ENCODE data around the gene TNFRSF14. TPM values are rescaled to one million over a fixed set of nuclear protein-coding genes. Genes with fewer than 3 reads are reported as not detected.

The TNFRSF14 gene
- total and polyA plus RNA-seq, 9 of the 15 experiments (the other 6 are each of a cell fraction or from before 2014, with no cell fraction given) = 0.11 to 2.3 (median 0.68) TPM; not detected in 2

DNA sequence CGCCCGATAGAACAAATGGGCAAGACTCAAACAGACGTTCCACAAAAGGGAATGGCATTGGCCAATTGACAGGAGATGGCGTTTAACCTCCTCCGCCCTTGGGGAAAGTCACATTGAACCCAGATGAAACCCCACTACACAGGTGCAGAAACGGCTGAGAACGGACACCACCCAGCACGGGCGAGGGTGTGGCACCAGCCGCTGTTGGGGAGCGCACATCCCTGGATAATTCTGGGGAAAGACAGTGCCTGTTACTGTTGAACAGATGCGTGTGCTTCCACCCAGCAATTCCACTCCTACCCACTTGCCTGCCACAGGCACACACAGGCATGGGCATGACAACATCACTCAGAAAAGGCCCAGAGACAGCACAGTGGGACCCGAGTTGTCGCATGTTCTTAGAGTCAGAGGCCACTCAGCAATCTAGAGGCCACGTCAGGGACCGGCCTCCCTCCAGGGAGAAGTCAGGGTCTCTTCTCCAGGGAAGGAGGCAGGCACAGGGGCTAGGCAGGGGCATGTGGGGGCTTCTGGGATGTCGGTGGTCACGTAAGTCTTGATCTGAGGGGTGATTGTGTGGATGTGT lies 45.6 kb downstream of the TNFRSF14 start:
- H2AFZ ChIP-seq (ENCODE audit: low read depth, low read length) = no peak overlapping the region
- H3K9me1 ChIP-seq (ENCODE audit: control insufficient read depth, insufficient read depth, low read length) = no peaks in the 10 kb centered on the region
- FAIRE-seq (no peak), ATAC-seq (no peak), DNase-seq (ENCODE audit: extremely low read depth in 1 of 4, low spot score in 3 of 4) (no peak)
- no peak overlapping the region for H3K4me2 ChIP-seq (ENCODE audit: insufficient read depth, low read length)
- H3K9me3 ChIP-seq (replicated peaks; ENCODE audit: control insufficient read depth, insufficient read depth, low read depth, low read length) = no peaks in the 10 kb centered on the region
- H3K36me3 ChIP-seq (ENCODE audit: control insufficient read depth, insufficient read depth, low read length) = no peaks in the 10 kb centered on the region
- TF ChIP-seq MCM2 (IDR thresholded peaks at IDR 0.05; ENCODE audit: low read depth) (no peak), HNRNPUL1 (IDR thresholded peaks at IDR 0.05; ENCODE audit: low read length) (no peak), THRAP3 (IDR thresholded peaks at IDR 0.05; ENCODE audit: borderline replicate concordance) (no peak)
- TF ChIP-seq, protein P1, sequence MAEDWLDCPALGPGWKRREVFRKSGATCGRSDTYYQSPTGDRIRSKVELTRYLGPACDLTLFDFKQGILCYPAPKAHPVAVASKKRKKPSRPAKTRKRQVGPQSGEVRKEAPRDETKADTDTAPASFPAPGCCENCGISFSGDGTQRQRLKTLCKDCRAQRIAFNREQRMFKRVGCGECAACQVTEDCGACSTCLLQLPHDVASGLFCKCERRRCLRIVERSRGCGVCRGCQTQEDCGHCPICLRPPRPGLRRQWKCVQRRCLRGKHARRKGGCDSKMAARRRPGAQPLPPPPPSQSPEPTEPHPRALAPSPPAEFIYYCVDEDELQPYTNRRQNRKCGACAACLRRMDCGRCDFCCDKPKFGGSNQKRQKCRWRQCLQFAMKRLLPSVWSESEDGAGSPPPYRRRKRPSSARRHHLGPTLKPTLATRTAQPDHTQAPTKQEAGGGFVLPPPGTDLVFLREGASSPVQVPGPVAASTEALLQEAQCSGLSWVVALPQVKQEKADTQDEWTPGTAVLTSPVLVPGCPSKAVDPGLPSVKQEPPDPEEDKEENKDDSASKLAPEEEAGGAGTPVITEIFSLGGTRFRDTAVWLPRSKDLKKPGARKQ (CRISPR knock-in tag; IDR thresholded peaks at IDR 0.05) = no peak
- CTCF ChIA-PET (ENCODE audit: low intra/inter-chr PET ratio) = no interaction called here
- 6% methylated on average over 18 of the region's 18 CpGs for WGBS (ENCODE audit: insufficient coverage, low coverage, missing lambda C conversion rate)
- in situ Hi-C loops (cut with MboI) = no loop called here
- POLR2A ChIA-PET = interaction anchor here (1.3 kb wide), 1 partner anchor 8 kb away, joined by 3 read pairs; no protein-coding TSS in a partner anchor
- no TSS peak for BruUV-seq (replicated peaks)
- 0 out of 2 replicates have a peak, but pooled peaks cover 15% of the 10 kb centered on the region for H4K20me1 ChIP-seq (replicated peaks; ENCODE audit: control insufficient read depth, insufficient read depth, low read length)
- peaks cover 0 to 25% of the 10 kb centered on the region in 2 experiments; a peak in 2 of 5 replicates for H3K4me1 ChIP-seq (replicated peaks in 1 of 2; ENCODE audit: control insufficient read depth in 2 of 2, insufficient read depth in 2 of 2, low read length in 2 of 2)
- H3K79me2 ChIP-seq (ENCODE audit: control insufficient read depth, insufficient read depth, low read length) = no peaks in the 10 kb centered on the region
- H3K27me3 ChIP-seq (ENCODE audit: control insufficient read depth in 2 of 2, insufficient read depth in 2 of 2, low read length in 2 of 2) = peaks cover 40 to 61% of the 10 kb centered on the region in 2 experiments; a peak in 4 of 5 replicates
- no peak overlapping the region for H3K9ac ChIP-seq (ENCODE audit: insufficient read depth in 1 of 2, low read depth in 2 of 2, low read length in 2 of 2)
- no peak overlapping the region for H3K27ac ChIP-seq (ENCODE audit: extremely low read depth, low read depth, low read length)
- intact Hi-C loops (cut with micrococcal nuclease) = no loop called here
- no peak overlapping the region for H3K4me3 ChIP-seq
